GM12878 (cell line): Measurements from ENCODE around the gene KNTC1. TPM values are rescaled to one million over a fixed set of nuclear protein-coding genes. Genes with fewer than 3 reads are reported as not detected.

Experiments used
- ATAC-seq: fragments of 200-7000 bp; cut with Tn5 transposase; 3 replicates; pipeline ENCODE4 v1.9.1; 2020; ENCODE audit warnings: mild to moderate bottlenecking, moderate library complexity
- BruUV-seq: library from RNA; stranded (reverse); fragments of 400-500 nt; replicated peaks from 2 replicates; lab custom pipeline; 2021; lab: Mats Ljungman, UMichigan
- CTCF ChIA-PET: fragments of 300-600 bp; sonication (Branson Sonifier 250); formaldehyde crosslinking; extraction: SDS; loops from one replicate; lab custom pipeline; 2021; ENCODE audit warnings: inconsistent platforms; lab: Yijun Ruan, JAX
- POLR2A ChIA-PET: fragments of 350-600 bp; formaldehyde crosslinking; extraction: SDS; loops from one replicate; lab custom pipeline; 2021; ENCODE audit warnings: inconsistent platforms; lab: Charles Lee
- RAD21 ChIA-PET: fragments of 300-600 bp; sonication (Branson Sonifier 250); formaldehyde crosslinking; loops from one replicate; lab custom pipeline; 2023; ENCODE audit warnings: antibody characterized with exemption; ENCODE audit not compliant: unreplicated experiment; lab: Charles Lee
- SMC1A ChIA-PET: fragments of 300-600 bp; sonication (Branson Sonifier 250); formaldehyde crosslinking; loops from one replicate; lab custom pipeline; 2023; ENCODE audit not compliant: unreplicated experiment, uncharacterized antibody; lab: Charles Lee
- DNase-seq: peaks from one replicate; pipeline ENCODE4 v3.0.0-alpha.2; 2011; ENCODE audit warnings: low read depth, low spot score
- FAIRE-seq: peaks from 3 replicates; lab custom pipeline; 2011; peaks lifted over from hg19 to GRCh38; lab: Jason Lieb, UNC
- H2AFZ ChIP-seq: 2 replicates; pipeline ENCODE4 v1.6.0; 2011; ENCODE audit warnings: low read depth, low read length, control low read depth; ENCODE audit not compliant: control insufficient read depth
- H3K27ac ChIP-seq: 2 replicates; pipeline ENCODE4 v1.5.1; 2011; ENCODE audit warnings: control low read depth; ENCODE audit not compliant: control insufficient read depth, insufficient read depth
- H3K27me3 ChIP-seq, 2 experiments: replicated peaks in 1 of 2; 2 replicates each; pipeline versions ENCODE4 v1.6.0 to v1.6.1; 2011; ENCODE audit warnings: low read length in 1 of 2; ENCODE audit not compliant: control insufficient read depth in 2 of 2, insufficient read depth in 2 of 2
- H3K36me3 ChIP-seq, 2 experiments: 2 replicates each; pipeline ENCODE4 v1.5.1; 2011; ENCODE audit warnings: low read length in 1 of 2; ENCODE audit not compliant: control insufficient read depth in 2 of 2, insufficient read depth in 2 of 2
- H3K4me1 ChIP-seq: 2 replicates; pipeline ENCODE4 v1.6.1; 2011; ENCODE audit warnings: mild to moderate bottlenecking, low read length, moderate library complexity, mixed read lengths; ENCODE audit not compliant: control insufficient read depth, insufficient read depth
- H3K4me2 ChIP-seq: 2 replicates; pipeline ENCODE4 v1.6.0; 2011; ENCODE audit warnings: control low read depth; ENCODE audit not compliant: control insufficient read depth, insufficient read depth
- H3K4me3 ChIP-seq: fragments of 200-600 bp; sonication (generic); 2 replicates; pipeline ENCODE4 v1.5.1; 2016
- H3K79me2 ChIP-seq: 2 replicates; pipeline ENCODE4 v1.6.0; 2011; ENCODE audit warnings: low read length; ENCODE audit not compliant: control insufficient read depth, insufficient read depth
- H3K9ac ChIP-seq: 2 replicates; pipeline ENCODE4 v1.8.0; 2011; ENCODE audit warnings: low read length, control low read depth, mixed read lengths; ENCODE audit not compliant: control insufficient read depth, insufficient read depth
- H3K9me3 ChIP-seq: replicated peaks from 3 replicates; pipeline ENCODE4 v1.5.1; 2011; ENCODE audit warnings: mild to moderate bottlenecking, low read length; ENCODE audit not compliant: control insufficient read depth, insufficient read depth
- H4K20me1 ChIP-seq: 2 replicates; pipeline ENCODE4 v1.6.0; 2011; ENCODE audit not compliant: control insufficient read depth, insufficient read depth
- ATF7 ChIP-seq: fragments of 450-650 bp; IDR thresholded peaks from 2 replicates; pipeline ENCODE4 v1.6.1; 2016; ENCODE audit warnings: low read depth, mild to moderate bottlenecking
- KAT2A ChIP-seq: conservative IDR thresholded peaks from 2 replicates; pipeline ENCODE4 v1.6.1; 2011; ENCODE audit warnings: low read depth, low read length; ENCODE audit not compliant: control insufficient read depth
- NR2F1 ChIP-seq: fragments of 450-650 bp; conservative IDR thresholded peaks from 2 replicates; pipeline ENCODE4 v1.6.1; 2017; ENCODE audit warnings: mild to moderate bottlenecking
- POLR2A ChIP-seq: IDR thresholded peaks from 2 replicates; pipeline ENCODE4 v1.6.1; 2011; ENCODE audit warnings: low read depth, mild to moderate bottlenecking, low read length
- RAD21 ChIP-seq: IDR thresholded peaks from 2 replicates; pipeline ENCODE4 v1.6.1; 2011; ENCODE audit warnings: mild to moderate bottlenecking, low read depth, low read length, moderate library complexity; ENCODE audit not compliant: insufficient read depth
- WGBS: methylation state at CpG from one replicate; pipeline ENCODE4 v1.1.6; 2016; ENCODE audit warnings: low lambda C conversion rate; ENCODE audit not compliant: insufficient replicate concordance, insufficient coverage; ENCODE audit errors: missing lambda C conversion rate; 5-methylcytosine and 5-hydroxymethylcytosine counted together
- in situ Hi-C: fragments of 300-500 bp; cut with MboI; formaldehyde crosslinking; loops from 9 replicates; pipeline ENCODE4 v1.14.3; 2018; ENCODE audit warnings: mixed read lengths
- intact Hi-C: fragments of 100-400 bp; cut with micrococcal nuclease; formaldehyde crosslinking; loops from one replicate; pipeline ENCODE4 v1.14.2; 2022; ENCODE audit not compliant: unreplicated experiment
- polyA plus RNA-seq, 11 experiments: library from polyadenylated mRNA; depleted of rRNA in 4 of 11; unstranded in 6 of 11; stranded (reverse) in 5 of 11; fragments of >200 nt; fragmentation: Nextera tagmentation in 4 of 11; fragmentation: Illumina TruSeq in 1 of 11; extraction: Ambion mirVana in 4 of 11; extraction: Trizol in 1 of 11; gene quantifications; 1 replicate in 1 of 11; 2 replicates in 10 of 11; pipeline versions ENCODE4 v1.2.1 to v1.2.3, GENCODE V29; 2011 to 2016; ENCODE audit warnings: inconsistent platforms in 2 of 11, missing spikeins in 2 of 11, low read depth in 1 of 11
- total RNA-seq, 4 experiments: library from RNA; depleted of rRNA in 3 of 4; stranded (reverse); fragments of >200 nt in 3 of 4; fragmentation: Illumina TruSeq in 1 of 4; extraction: Trizol in 1 of 4; gene quantifications; 2 replicates each; pipeline versions ENCODE4 v1.2.1 to v1.2.3, GENCODE V29; 2013 to 2021
- TF ChIP-seq, protein P1 (sequence below): IDR thresholded peaks from 2 replicates; pipeline ENCODE4 v1.6.1; 2012; ENCODE audit warnings: mild to moderate bottlenecking, low read depth, low read length
- TF ChIP-seq, protein P2 (sequence below): IDR thresholded peaks from 2 replicates; pipeline ENCODE4 v1.6.1; 2011; ENCODE audit warnings: mild to moderate bottlenecking, low read depth, low read length, moderate library complexity; ENCODE audit not compliant: insufficient replicate concordance

KNTC1 gene
- total and polyA plus RNA-seq, 10 of the 15 experiments (the other 5 are each of a cell fraction or from before 2014, with no cell fraction given): 37.2 to 118 (median 76.3) TPM

DNA sequence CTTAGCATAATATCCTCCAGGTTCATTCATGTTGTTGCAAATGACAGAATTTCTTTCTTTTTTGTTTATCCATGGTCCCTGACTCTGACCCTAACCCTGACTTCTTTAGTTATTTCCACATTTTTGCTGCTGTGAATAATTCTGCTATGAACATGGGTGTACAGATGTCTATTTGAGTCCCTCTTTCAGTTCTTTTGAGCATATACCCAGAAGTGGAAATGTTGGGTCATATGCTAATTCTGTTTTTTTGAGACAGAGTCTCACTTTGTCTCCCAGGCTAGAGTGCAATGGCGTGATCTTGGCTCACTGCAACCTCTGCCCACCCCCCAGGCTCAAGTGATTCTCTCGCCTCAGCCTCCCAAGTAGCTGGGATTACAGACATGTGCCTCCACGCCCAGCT is 33.1 kb downstream of the KNTC1 start:
- no peak overlapping the region for H3K4me2 ChIP-seq
- ChIA-PET SMC1A (no interaction called here), RAD21 (no interaction called here), POLR2A (no interaction called here), CTCF (no interaction called here)
- H3K9ac ChIP-seq: no peak overlapping the region
- peaks cover 0 to 12% of the 10 kb centered on the region in 2 experiments; a peak in 3 of 4 replicates for H3K36me3 ChIP-seq
- intact Hi-C loops (no loop called here), in situ Hi-C loops (no loop called here)
- no peak overlapping the region for H3K4me3 ChIP-seq
- no peaks in the 10 kb centered on the region for H3K27me3 ChIP-seq
- H3K9me3 ChIP-seq: no peaks in the 10 kb centered on the region
- no peaks in the 10 kb centered on the region for H4K20me1 ChIP-seq
- H3K27ac ChIP-seq: no peak overlapping the region
- no peak for FAIRE-seq
- DNase-seq: no peak
- BruUV-seq: no TSS peak
- H3K79me2 ChIP-seq: no peaks in the 10 kb centered on the region
- 47% methylated on average over 3 of the region's 3 CpGs for WGBS
- ATAC-seq: no peak
- peaks cover 6% of the 10 kb centered on the region for H3K4me1 ChIP-seq
- no peak overlapping the region for H2AFZ ChIP-seq
- TF ChIP-seq, protein P1, sequence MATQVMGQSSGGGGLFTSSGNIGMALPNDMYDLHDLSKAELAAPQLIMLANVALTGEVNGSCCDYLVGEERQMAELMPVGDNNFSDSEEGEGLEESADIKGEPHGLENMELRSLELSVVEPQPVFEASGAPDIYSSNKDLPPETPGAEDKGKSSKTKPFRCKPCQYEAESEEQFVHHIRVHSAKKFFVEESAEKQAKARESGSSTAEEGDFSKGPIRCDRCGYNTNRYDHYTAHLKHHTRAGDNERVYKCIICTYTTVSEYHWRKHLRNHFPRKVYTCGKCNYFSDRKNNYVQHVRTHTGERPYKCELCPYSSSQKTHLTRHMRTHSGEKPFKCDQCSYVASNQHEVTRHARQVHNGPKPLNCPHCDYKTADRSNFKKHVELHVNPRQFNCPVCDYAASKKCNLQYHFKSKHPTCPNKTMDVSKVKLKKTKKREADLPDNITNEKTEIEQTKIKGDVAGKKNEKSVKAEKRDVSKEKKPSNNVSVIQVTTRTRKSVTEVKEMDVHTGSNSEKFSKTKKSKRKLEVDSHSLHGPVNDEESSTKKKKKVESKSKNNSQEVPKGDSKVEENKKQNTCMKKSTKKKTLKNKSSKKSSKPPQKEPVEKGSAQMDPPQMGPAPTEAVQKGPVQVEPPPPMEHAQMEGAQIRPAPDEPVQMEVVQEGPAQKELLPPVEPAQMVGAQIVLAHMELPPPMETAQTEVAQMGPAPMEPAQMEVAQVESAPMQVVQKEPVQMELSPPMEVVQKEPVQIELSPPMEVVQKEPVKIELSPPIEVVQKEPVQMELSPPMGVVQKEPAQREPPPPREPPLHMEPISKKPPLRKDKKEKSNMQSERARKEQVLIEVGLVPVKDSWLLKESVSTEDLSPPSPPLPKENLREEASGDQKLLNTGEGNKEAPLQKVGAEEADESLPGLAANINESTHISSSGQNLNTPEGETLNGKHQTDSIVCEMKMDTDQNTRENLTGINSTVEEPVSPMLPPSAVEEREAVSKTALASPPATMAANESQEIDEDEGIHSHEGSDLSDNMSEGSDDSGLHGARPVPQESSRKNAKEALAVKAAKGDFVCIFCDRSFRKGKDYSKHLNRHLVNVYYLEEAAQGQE: no peak
- TF ChIP-seq ATF7: no peak
- TF ChIP-seq, all 136 proteins: peak for 0

DNA sequence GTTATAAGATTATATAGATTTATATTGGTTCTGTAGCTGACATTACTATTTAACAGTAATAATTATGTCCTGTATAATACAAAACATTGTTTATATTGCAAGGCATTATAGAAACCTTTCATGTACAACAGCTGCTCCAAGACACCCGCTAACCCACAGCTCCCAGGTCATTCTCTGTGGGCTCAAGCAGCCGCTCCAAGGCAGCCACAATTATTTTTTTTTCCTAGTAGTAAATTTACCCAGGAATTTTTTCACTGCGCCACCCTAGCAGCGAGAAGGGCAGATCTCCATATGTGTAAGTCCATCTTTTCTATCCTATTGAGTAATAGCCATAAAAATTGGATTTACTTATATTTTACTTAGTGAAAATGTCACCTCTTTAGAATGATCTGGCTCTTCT is 36.3 kb downstream of the KNTC1 start:
- ATAC-seq (no peak), FAIRE-seq (no peak), DNase-seq (no peak)
- Histone ChIP-seq H3K9ac (no peak overlapping the region), H4K20me1 (no peaks in the 10 kb centered on the region), H2AFZ (no peak overlapping the region), H3K79me2 (no peaks in the 10 kb centered on the region), H3K4me2 (no peak overlapping the region), H3K27me3 (no peaks in the 10 kb centered on the region), H3K4me3 (no peak overlapping the region), H3K36me3 (peaks cover 0 to 9% of the 10 kb centered on the region in 2 experiments), H3K9me3 (no peaks in the 10 kb centered on the region), H3K27ac (no peak overlapping the region), H3K4me1 (peaks cover 6% of the 10 kb centered on the region)
- CTCF ChIA-PET: interaction anchor here (0.8 kb wide), 1 partner anchor 11 kb away, joined by 4 read pairs; no protein-coding TSS in a partner anchor
- intact Hi-C loops (no loop called here), in situ Hi-C loops (no loop called here)
- no peak for TF ChIP-seq KAT2A
- TF ChIP-seq RAD21: no peak
- no peak for TF ChIP-seq NR2F1
- no peak for TF ChIP-seq POLR2A
- TF ChIP-seq, protein P2, sequence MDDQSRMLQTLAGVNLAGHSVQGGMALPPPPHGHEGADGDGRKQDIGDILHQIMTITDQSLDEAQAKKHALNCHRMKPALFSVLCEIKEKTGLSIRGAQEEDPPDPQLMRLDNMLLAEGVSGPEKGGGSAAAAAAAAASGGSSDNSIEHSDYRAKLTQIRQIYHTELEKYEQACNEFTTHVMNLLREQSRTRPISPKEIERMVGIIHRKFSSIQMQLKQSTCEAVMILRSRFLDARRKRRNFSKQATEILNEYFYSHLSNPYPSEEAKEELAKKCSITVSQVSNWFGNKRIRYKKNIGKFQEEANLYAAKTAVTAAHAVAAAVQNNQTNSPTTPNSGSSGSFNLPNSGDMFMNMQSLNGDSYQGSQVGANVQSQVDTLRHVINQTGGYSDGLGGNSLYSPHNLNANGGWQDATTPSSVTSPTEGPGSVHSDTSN: no peak
- RAD21 ChIA-PET: no interaction called here
- BruUV-seq: no TSS peak
- SMC1A ChIA-PET: no interaction called here
- POLR2A ChIA-PET: interaction anchor here (0.6 kb wide), 1 partner anchor 175 kb away, joined by 4 read pairs; no protein-coding TSS in a partner anchor
- 97% methylated on average over 4 of the region's 4 CpGs for WGBS
